GM12801 (cell line): ENCODE measurements around the gene NRXN3.

Source experiments
- CTCF ChIP-seq: IDR thresholded peaks from one replicate; pipeline ENCODE4 v1.5.1; 2011; ENCODE audit warnings: control low read depth; ENCODE audit not compliant: insufficient read length; ENCODE audit errors: extremely low read depth

Gene NRXN3

GRCh38 chr14:79502136-79502750 is 1332.1 kb downstream of the NRXN3 start:
- no peak for TF ChIP-seq CTCF

- no peak for TF ChIP-seq CTCF
Measured at GRCh38 chr14:79502751-79503148, 1332.6 kb downstream of the NRXN3 start.

GRCh38 chr14:79510659-79511058 is 1340.5 kb downstream of the NRXN3 start:
- TF ChIP-seq CTCF: no peak

- TF ChIP-seq CTCF: no peak
Measured at GRCh38 chr14:79511146-79511545, 1341.0 kb downstream of the NRXN3 start.

- TF ChIP-seq CTCF: no peak
Measured at GRCh38 chr14:79513446-79513845, 1343.3 kb downstream of the NRXN3 start.

GRCh38 chr14:79514700-79515099 is 1344.5 kb downstream of the NRXN3 start:
- TF ChIP-seq CTCF: no peak

GRCh38 chr14:79515158-79515557 is 1345.0 kb downstream of the NRXN3 start:
- TF ChIP-seq CTCF: no peak

GRCh38 chr14:79516009-79516408 is 1345.8 kb downstream of the NRXN3 start:
- no peak for TF ChIP-seq CTCF
